ENCODE results near the gene MED22. TPM values are rescaled to one million over a fixed set of nuclear protein-coding genes. Genes with fewer than 3 reads are reported as not detected.

Gene MED22
- total and polyA plus RNA-seq, 2 of the 8 experiments (the other 6 are each of a cell fraction or from before 2014, with no cell fraction given): 56.4 to 68.4 TPM

GRCh38 chr9:133315997-133316396 is 31.9 kb downstream of the MED22 start:
- WGBS, 2 experiments (ENCODE audit: extremely low coverage in 1 of 2, insufficient coverage in 1 of 2, insufficient read length in 1 of 2, insufficient replicate concordance in 2 of 2, low coverage in 1 of 2, low lambda C conversion rate in 2 of 2, missing lambda C conversion rate in 1 of 2): 73% methylated on average over 2 of the region's 2 CpGs; no CpG with 5 or more reads in 1 of the 2 experiments
- Histone ChIP-seq H3K4me2 (ENCODE audit: insufficient read depth in 1 of 2, low read depth in 2 of 2, low read length in 2 of 2) (no peak overlapping the region), H3K23me2 (ENCODE audit: low read depth, low read length) (no peaks in the 10 kb centered on the region), H2AK5ac (ENCODE audit: low read depth, low read length) (no peak overlapping the region), H3K79me2 (ENCODE audit: control insufficient read depth in 1 of 2, insufficient read depth in 2 of 2, low read length in 2 of 2) (no peaks in the 10 kb centered on the region), H4K5ac (ENCODE audit: insufficient read length, low read depth, low read length) (no peak overlapping the region), H3K36me3 (ENCODE audit: control insufficient read depth in 2 of 4, insufficient read depth in 4 of 4, low read length in 3 of 4) (no peaks in the 10 kb centered on the region), H3K4ac (replicated peaks; ENCODE audit: insufficient read length, low read depth, low read length) (no peak overlapping the region), H2AFZ (ENCODE audit: low read length) (no peak overlapping the region), H2BK12ac (ENCODE audit: low read depth, low read length) (no peak overlapping the region), H3K9ac (replicated peaks in 1 of 4; ENCODE audit: extremely low read depth in 1 of 4, low read depth in 3 of 4, low read length in 3 of 4) (no peak overlapping the region), H3K14ac (ENCODE audit: insufficient read length) (no peak overlapping the region), H3K56ac (replicated peaks; ENCODE audit: insufficient read length, low read depth, low read length) (no peak overlapping the region), H4K8ac (ENCODE audit: extremely low read depth, insufficient read depth, low read length) (no peak overlapping the region), H3K4me1 (replicated peaks in 1 of 4; ENCODE audit: control insufficient read depth in 3 of 4, insufficient read depth in 4 of 4, low read length in 3 of 4) (no peaks in the 10 kb centered on the region), H2BK15ac (ENCODE audit: low read length) (no peak overlapping the region), H3K9me3 (ENCODE audit: insufficient read depth in 2 of 2, low read depth in 1 of 2, low read length in 1 of 2) (no peaks in the 10 kb centered on the region; a peak in 1 of 4 replicates), H3K79me1 (ENCODE audit: low read depth, low read length) (no peaks in the 10 kb centered on the region), H3K18ac (ENCODE audit: extremely low read depth, low read length) (no peak overlapping the region), H4K91ac (replicated peaks; ENCODE audit: insufficient read length, low read length) (no peak overlapping the region), H3K27me3 (replicated peaks in 1 of 4; ENCODE audit: control insufficient read depth in 3 of 4, extremely low read depth in 1 of 4, insufficient read depth in 3 of 4, low read length in 3 of 4) (no peaks in the 10 kb centered on the region), H3K23ac (ENCODE audit: insufficient read length) (no peak overlapping the region), H3K4me3 (ENCODE audit: extremely low read depth in 1 of 4, insufficient read depth in 2 of 4, low read depth in 3 of 4, low read length in 4 of 4) (no peak overlapping the region), H4K20me1 (replicated peaks in 1 of 2; ENCODE audit: control insufficient read depth in 1 of 2, insufficient read depth in 2 of 2, low read length in 2 of 2) (no peaks in the 10 kb centered on the region), H3K27ac (ENCODE audit: low read depth, low read length) (no peak overlapping the region), H2BK120ac (replicated peaks; ENCODE audit: low read depth, low read length) (no peak overlapping the region), H2BK5ac (ENCODE audit: low read depth, low read length) (no peak overlapping the region), H2BK20ac (ENCODE audit: low read length) (no peak overlapping the region)
- ChIA-PET CTCF (ENCODE audit: partially characterized antibody) (no interaction called here), POLR2A (ENCODE audit: partially characterized antibody) (no interaction called here)
- FAIRE-seq: no peak
- DNase-seq (ENCODE audit: low read depth in 1 of 2, low spot score in 2 of 2): no peak
- TF ChIP-seq EP300 (IDR thresholded peaks at IDR 0.05; ENCODE audit: borderline replicate concordance in 1 of 2, low read depth in 2 of 2, low read length in 2 of 2): no peak
- TF ChIP-seq TEAD4 (IDR thresholded peaks at IDR 0.05; ENCODE audit: low read depth, low read length): no peak
- no peak for TF ChIP-seq ASH2L (IDR thresholded peaks at IDR 0.05; ENCODE audit: low read length)
- no peak for TF ChIP-seq TAF1 (IDR thresholded peaks at IDR 0.05; ENCODE audit: low read depth, low read length)
- TF ChIP-seq ZNF274 (IDR thresholded peaks at IDR 0.05; ENCODE audit: borderline replicate concordance, extremely low read depth, low read length): no peak
- no peak for TF ChIP-seq SRF (IDR thresholded peaks at IDR 0.05; ENCODE audit: low read depth, low read length)
- no peak for TF ChIP-seq TCF12 (IDR thresholded peaks at IDR 0.05; ENCODE audit: low read depth, low read length)
- TF ChIP-seq BACH1 (IDR thresholded peaks at IDR 0.05; ENCODE audit: low read length): no peak
- TF ChIP-seq MAFK (IDR thresholded peaks at IDR 0.05; ENCODE audit: low read depth, low read length): no peak
- TF ChIP-seq SIRT6 (IDR thresholded peaks at IDR 0.05; ENCODE audit: low read length): no peak
- TF ChIP-seq ATF3 (IDR thresholded peaks at IDR 0.05; ENCODE audit: insufficient read depth, low read depth, low read length): no peak
- no peak for TF ChIP-seq GTF2F1 (IDR thresholded peaks at IDR 0.05; ENCODE audit: borderline replicate concordance, low read depth, low read length)
- no peak for TF ChIP-seq TBP (IDR thresholded peaks at IDR 0.05; ENCODE audit: low read depth, low read length)
- no peak for TF ChIP-seq CBX5 (IDR thresholded peaks at IDR 0.05; ENCODE audit: low read depth, low read length)
- TF ChIP-seq SP1 (IDR thresholded peaks at IDR 0.05; ENCODE audit: low read depth, low read length): no peak
- TF ChIP-seq BRCA1 (IDR thresholded peaks at IDR 0.05; ENCODE audit: low read depth, low read length): no peak

All from H1 (cell line).